NCI-H748 treated with DMSO at 0.1 percent for 48 hours (cell line): Measurements from ENCODE around the gene RHCG.

Experiments used
- DNase-seq: peaks from one replicate; lab custom pipeline; 2025; lab: John Stamatoyannopoulos, UW

RHCG gene

DNA sequence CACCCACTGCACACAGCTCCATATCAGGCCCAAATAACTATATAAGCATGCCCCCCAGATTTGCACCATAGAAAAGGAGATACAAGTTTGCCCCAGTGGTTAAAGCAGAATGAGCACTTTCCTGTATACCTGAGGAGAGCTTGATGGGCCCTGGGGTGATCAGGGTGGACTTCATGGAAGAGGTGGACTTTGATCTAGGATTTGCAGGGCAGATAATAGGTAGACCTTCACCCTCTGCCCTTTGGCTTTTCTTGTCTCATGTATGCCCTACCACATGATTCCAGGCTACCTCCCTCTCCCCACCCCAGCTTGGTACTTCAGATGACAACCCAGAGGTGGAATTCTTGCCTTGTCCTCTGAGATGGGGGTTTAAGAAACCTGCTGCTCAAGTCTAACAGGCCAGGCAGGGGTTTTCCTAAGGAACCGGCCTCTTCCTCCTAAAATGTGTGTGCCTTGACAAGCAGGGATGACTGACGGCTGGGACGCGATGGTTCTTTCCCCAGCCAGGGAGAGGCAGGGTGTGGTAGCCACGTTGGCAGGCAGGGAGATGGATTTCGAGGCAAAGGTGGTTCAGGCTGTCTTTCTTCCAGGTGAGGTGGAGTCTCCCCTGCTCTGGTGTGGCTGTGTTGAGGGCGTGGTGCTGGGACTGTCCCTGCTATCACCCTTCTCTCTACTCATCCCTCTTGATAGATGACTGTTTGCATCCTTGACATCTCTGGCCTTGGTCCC is 6.6 kb upstream of the RHCG start:
- DNase-seq: no peak

DNA sequence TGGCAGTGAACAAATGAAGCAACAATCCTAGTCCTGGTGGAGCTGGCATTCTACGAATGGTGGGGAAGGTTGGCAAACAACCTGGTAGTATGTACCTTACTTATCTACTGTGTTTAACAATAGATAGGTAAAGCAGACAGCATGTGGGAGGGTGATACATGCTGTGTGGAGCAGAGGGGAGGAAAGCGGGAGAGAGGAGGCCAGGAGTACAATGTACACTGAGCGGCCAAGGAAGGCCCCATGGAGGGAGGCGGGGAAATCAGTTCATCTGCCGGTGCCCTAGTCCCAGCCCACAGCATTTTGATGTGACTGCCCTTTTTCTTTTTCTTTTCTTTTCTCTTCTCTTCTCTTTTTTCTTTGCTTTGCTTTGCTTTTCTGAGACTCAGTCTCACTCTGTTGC is 5.3 kb upstream of the RHCG start:
- no peak for DNase-seq

DNA sequence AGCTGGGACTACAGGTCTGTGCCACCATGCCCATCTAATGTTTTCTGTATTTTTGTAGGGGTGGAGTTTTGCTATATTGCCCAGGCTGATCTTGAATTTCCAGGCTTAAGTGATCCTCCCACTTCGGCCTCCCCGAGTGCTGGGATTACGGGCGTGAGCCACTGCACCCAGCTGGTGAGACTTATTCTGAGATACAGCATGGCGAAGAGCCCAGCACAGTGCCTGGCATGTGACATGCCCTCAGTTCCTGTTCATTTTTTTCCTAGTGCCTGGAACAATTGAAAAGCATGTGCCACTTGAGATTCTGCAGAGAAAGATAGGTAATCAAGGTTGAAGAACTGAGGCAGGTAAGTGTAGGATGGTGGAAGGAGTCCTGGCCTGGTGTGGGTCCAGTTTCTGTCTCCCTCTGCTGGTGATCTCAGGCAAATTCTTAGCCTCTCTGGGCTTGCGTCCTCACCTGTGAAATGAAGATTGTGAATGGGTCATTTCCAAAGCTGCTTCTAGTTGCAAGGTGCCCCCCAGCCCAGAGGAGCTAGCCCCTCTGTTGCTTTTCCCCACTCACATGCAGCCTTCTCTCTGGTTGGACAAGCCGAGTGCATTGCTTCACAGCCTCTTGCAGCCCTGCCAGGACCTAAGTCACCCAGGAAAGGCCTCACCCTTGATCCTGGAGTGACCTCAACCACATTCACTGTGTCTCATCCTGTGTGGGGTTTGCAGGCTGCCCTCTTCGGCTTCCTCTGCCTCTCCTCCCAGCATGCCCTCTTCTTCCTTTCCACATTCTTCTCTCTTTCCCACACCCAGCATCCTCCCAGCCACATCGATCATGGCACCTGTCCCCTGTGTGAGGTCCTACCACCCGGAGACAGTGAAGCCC is 4.3 kb upstream of the RHCG start:
- DNase-seq: no peak

DNA sequence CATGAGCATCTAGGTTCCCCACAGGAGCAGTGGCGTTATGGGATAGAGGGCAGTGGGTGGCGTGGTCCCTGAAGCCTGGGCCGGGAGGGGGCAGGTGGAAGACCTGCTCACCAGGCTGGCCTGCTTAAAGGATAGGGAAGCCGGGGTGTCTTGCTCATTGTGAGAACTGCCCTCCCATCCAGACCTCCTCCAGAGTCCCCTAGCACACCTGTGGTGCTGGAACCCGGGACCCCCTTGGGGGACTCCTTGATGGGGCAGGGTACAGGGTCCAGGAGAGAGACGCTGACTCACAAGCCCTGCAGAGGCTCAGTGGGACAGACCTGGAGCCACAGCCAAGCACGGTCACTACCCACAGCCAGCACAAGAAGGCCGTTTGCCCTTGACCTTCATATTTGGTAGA is 2.8 kb upstream of the RHCG start:
- no peak for DNase-seq

DNA sequence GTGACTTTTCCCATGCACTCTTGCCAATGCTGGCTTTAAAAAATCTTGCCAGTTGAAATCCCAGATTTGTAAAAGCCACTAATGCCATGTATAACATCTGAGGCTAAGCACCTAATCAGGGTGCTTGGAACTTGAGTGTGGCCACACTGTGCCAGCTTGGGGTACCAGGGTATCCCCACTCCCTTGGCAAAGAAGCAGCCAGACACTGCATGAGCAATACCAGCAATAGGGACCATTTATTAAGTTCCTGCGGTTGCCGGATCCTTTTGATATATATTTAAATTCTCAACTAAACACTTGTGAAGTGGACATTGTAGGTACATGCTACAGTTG is 2.2 kb upstream of the RHCG start:
- DNase-seq: no peak

DNA sequence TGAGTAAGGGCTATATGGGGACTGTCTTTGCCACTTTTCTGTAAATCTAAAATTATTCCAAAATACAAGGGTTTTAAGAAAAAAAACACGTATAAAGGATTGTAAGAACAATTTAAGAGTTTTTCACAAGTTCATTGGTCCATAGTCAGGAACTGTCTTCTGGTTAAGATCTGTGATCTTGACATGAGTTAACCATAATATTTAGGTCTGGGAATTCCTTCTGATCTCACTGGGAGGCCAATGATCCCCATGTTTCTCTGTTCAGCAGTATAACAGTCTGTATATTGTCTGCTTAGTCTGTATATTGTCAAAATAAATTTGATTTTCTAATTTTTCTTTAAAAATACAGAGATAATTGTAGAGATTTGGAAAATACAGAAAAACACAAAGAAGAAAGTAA is 848 bp upstream of the RHCG start:
- DNase-seq: no peak

DNA sequence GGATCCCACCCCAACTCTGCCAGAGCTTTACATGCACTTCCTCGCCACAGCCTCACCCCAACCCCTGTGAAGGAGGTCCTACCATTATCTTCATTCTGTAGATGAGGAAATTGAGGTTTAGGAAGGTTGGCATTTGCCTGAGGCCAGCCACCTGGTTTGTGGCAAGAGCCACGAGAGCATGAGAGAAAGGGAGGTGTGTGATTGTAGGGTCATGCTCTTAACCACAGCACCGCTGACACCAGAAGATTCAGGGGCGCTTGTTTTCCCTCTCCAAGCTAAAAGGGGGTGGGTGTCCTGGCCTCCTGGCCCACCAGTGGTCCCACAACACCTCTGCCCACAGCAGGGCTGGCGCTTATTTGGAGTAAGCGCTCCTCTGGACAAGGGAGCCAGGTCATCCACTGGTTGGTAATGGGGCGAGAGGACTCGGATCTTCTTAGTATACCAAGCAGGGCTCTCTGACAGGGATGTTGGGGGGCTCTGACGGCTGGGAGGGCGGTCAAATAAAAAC is 691 bp downstream of the RHCG start:
- DNase-seq: no peak

DNA sequence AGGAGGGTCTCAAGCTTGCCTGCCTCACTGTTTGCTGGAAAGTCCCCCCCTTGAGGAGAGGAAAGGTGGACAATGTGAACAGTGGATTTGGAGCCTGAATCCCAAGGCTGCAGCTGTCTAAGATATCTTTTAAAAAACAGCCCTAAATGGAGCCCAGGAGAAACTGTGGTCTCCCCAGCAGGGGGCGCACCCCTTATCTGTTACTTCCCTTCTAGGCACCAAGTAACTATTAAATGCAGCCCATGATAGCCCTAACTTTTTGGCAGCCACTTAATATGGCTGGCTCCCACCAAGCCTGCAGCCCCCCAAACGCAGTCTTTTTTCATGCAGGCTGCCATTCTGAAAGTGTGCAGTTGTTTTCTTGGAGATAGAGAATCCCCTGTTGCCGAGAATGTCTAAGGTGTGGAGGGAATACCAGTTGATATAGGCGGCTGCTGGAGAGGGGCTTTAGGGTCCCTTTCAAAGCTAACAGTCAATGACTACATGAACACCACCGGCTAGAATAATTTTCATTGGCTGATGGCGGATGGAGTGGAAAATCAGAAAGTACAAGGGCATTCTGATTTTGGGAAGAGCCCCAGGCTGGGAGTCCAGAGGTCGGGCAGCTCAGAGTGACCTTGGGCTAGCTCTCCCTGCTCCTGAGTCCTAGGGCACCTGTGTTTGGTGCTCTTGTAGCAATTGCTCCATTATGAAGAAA is 1.3 kb downstream of the RHCG start:
- no peak for DNase-seq

DNA sequence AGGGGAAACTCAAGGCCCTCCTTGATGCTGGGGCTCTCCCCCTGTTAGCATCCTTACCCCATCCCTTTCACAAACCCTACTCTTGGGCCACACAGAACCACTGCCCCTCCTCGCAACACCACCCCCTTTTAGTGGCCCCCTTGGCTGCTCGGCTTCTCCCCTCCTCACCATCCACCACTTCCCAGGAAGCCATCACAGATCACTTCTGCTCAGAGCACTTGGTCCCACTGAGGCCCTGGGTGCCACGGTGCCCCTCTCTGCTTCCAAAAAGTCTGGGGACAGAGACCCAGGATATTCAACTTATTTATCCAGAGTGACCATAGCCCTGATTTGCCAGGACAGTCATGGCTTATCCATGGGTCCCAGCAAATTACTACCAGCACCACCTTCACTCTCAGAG is 2.4 kb downstream of the RHCG start:
- no peak for DNase-seq

DNA sequence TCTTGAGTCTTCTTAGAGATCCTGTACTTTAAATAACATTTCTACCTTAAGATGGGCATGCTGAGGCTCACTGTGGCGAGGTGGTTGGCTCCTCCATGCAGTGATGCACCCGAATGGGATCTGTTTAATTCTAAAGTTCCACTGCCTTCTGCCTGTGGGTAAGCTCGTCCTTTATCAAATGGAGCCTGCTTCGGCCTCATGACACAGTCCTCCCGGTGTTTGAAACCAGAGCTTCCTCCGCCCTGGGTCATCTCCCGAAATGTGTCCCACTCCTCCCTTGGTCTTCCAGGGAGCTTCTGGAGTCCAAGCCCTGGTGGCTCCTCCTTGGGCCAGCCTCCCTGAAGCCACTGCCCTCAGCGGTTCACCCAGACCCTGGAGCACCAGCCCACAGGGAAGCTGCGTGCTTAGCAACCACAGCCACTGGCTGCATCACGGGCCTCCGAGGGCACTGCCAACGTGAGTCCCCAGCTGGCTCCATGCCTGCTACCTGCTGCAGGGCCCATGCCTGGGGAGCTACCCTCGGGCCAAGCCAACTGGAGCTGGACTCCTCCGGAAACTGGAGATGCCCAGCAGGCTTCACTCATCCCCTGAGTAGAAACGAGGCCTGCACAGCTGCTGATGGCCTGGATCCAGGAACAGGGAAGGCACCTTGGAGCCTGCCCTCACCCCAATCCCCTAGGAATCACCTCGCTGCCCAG is 3.3 kb downstream of the RHCG start:
- DNase-seq: no peak

DNA sequence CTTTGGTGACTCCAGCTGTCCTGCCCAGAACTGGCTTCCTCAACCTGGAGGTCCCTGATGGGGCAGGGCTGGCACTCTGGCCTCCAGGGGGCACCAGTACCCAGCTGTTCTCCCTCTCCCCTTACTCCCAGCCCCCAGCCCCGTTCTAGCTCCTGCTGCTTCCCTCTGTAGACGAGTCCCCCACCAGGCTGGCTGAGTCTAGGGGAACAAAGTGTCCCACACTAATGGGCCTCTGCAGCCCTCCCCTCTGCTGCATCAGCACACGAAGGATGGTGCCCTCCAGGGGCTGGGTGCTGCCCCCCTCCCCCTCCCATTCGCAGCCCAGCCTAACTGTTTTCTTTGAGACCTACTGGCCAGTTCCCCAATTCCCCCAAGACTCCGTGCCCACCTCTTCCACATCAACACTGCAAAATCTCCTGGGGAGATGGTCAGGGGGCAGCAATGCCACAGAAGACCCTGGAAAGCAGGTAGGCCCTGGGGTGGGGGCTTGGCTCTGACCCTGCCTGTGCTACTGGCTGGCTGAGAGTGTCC is 4.2 kb downstream of the RHCG start:
- DNase-seq: no peak

DNA sequence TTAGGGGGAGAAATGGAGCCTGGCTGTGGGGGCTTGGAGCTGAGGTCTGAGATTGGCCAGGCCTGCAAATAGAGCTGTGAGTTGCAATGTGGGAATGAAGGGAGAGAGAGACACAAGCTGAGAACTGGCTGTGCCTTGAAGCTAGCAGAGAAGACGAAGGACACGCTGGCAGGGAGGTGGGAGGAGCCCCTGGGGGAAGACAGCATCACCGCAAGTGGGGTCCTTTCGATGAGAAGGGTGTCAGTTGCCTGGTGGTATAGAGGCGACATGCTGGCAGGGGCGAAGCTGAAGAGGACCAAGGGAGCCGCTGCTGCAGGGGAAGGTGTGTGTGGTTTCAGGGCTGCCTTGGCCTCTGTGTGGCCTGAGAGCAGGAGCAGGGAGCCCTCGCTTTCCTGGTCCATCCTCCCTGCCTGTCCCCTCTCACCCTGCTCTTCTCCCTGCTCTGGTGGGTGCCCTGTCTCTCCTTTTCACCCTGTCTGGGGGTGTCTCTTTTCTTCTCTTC is 5.5 kb downstream of the RHCG start:
- no peak for DNase-seq

DNA sequence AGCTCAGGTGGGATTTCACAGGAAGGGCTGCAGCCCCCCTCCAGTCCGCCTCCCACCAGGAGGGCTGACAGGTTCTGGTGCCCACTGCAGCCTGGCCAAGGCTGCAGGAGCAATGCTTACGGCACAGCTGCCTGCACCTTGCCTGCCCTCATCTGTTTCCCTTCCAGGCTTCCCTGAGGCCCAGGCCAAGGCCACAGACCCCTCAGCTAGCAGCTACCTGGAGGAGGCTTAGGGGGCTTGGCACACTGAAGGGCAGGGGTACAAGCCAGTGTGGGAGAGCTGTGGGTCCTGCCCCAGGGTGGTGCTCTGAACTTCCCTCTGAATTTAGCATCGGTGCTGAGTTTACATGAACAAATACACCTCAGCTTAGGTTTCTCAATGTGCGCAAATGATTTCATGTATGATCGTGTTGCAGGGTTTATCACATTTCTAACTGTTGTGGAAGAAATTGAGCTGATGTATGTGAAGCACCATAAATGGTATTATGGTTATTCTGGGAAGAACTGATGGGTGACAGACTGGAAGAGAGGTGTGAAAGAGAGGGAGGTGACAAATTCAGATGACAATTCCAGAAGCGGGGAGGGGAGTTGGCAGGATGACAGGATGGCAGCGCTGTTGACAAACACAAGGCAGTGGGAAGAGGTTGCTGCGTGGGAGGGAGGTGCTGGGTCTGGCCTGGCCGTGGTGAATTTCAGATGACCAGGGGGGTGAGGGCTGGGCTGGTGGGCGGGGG is 6.1 kb downstream of the RHCG start:
- no peak for DNase-seq

DNA sequence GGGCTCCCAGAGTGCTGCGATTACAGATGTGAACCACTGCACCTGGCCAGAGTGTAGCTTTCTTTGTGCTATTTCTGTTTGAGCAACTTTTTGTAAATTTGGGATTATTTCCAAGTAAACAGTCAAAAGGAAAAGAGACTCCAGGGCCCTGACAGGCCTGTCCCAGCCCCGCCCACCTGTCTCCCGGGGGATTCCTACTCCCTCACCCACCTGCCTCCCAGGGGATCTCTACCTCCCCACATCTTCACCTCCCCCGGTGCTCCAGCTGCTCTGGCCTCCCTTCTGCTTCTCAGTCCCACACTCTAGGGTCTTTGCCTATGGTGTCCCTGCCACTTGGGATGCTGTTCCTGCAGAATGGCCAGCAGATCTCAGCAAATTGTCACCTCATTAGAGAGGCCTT is 7.0 kb downstream of the RHCG start:
- DNase-seq: no peak

DNA sequence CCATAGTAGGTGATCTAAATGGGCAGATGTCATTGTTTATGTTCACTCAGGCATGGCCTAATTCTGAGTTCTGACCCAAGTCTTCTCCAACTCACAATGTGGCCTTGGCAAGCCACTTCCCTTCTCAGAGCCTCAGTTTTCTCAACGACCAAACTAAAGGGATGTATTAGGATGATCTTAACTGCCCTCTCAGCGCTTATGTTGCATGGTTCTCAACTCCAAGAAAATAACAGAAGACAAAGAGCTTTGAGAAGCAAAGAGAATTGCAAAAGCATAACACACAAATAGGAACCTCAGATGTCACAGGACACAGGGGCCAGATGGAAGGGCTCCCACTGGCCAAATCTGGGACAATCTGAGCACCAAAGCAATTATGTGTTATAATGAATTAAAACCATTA is 8.6 kb downstream of the RHCG start:
- DNase-seq: no peak

DNA sequence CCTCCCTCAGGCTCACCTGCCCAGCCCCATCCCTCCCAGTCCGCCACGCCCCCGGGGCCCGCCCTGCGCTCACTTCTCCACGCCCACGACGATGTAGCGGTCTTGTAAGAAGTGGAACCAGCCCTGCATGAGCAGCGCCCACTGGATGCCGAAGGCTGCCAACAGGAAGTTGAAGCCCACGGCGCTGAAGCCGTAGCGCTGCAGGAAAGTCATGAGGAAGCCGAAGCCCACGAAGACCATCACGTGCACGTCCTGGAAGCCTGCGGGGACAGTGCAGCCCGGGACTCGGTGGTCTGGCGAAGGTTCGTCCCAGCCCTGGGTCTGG is 9.7 kb downstream of the RHCG start:
- no peak for DNase-seq

DNA sequence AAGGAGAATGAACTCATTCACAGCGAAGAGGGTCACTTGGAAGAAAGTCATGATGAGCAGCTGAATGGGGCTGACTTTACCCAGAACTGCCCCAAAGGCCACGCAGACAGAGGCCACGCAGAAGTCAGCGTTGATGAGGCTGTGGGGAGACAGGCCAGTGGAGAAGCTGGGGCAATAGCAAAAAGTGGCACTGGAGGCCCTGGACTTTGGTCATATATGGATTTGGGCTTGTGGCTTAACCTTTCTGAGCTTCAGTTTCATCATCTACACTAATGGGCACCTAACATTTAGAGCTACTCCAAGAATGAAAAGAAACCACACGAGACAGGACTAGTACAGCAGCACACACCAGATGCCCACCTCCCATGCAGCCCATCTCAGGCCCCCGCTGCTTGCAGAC is 13.3 kb downstream of the RHCG start:
- DNase-seq: no peak

DNA sequence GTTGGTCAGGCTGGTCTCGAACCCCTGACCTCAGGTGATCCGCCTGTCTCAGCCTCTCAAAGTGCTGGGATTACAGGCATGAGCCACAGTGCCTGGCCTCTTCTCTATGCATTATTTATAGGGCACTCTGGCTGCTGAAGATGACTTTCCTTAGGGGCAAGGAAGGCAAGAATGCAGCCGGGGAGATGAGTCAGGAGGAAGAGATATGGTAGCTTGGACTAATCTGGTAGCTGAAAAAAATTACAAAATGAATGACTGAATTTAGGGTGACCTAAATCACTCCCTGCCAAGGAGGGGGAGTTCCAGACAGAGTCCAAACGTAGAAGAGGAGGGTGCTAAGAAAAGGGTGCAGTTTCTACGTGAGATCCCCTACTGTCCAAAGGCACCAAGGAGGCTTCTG is 14.2 kb downstream of the RHCG start:
- DNase-seq: no peak

DNA sequence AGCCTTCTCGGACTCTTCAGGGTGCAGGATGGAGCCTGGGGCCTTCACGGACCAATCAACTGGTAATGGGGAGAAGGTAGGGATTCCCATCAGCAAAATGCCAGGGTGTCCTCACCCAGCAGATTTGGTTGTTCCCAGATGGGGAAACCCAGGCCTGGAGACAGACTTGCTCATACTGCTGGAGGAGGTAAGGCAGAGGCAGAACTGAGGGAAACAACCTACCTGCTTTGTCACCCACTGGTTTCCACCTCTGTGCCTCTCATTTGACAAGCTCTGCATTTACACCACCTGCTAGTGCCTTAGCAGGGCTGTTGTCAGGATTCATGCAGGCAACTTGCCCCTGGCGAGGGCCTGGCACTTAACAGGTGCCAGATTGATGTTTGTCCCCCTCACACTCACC is 15.9 kb downstream of the RHCG start:
- no peak for DNase-seq

DNA sequence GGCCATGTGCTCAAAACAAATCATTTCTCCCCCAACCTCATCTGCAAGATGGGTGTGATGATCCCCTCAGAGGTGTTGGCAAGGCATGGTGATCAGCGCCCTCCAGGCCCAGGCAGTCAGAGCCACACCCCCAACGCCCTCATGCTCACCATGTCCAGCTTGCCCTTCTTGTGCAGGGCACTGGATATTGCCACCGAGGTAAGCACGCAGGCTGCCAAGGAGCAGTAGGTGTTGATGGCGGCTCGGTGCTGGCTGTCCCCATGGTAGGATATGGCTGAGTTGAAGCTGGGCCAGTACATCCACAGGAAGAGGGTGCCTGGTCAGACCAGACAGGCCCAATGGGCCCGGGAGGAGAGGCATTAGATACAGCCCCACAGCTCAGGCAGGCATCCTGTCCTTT is 17.2 kb downstream of the RHCG start:
- no peak for DNase-seq
